ENCODE data around the gene WDFY4.

Gene WDFY4

DNA sequence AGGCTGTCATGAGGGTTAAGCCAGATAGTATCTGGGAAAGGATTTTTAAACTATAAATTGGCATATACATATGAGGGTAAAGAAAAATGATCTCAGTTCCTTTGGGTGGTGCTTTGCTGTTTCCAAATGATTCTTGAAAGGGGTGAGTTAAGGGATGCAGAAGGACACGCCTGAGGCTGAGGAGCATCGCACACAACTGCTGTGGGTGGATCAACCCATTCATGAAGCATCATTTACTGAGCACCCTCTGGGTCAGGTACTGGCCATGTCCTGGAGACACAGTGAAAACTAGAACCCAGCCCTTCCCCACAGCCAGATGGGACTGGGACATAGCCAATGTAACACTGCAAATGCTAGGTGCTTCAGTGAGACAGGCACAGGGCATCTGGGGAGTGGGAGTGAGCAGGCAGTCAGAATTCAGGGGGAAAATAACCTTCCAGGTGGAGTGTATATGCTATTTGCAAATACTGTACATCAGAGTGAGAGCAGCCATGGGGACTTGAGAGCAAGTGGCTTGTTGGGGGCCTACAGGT is 112.1 kb downstream of the WDFY4 start:
- DNase-seq, result no peak

DNA sequence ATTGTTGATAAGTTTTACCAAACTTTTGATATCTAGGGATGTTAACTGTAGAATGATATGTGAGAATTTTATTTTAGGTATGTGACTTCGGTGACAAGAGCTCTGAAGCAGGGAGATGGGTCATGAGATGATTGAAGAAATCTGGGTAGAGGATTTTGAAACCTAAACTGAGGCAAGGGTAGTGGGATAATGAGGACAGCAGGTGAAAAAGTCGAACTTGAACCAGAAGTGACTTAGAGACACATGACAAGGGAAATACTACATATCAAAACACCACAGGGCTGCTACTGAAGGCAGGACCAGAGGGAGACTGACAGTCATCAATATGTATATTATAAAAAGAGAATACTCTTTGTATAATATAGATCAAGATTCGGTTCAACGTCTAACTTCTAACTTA is 113.2 kb downstream of the WDFY4 start:
- no peak for DNase-seq

DNA sequence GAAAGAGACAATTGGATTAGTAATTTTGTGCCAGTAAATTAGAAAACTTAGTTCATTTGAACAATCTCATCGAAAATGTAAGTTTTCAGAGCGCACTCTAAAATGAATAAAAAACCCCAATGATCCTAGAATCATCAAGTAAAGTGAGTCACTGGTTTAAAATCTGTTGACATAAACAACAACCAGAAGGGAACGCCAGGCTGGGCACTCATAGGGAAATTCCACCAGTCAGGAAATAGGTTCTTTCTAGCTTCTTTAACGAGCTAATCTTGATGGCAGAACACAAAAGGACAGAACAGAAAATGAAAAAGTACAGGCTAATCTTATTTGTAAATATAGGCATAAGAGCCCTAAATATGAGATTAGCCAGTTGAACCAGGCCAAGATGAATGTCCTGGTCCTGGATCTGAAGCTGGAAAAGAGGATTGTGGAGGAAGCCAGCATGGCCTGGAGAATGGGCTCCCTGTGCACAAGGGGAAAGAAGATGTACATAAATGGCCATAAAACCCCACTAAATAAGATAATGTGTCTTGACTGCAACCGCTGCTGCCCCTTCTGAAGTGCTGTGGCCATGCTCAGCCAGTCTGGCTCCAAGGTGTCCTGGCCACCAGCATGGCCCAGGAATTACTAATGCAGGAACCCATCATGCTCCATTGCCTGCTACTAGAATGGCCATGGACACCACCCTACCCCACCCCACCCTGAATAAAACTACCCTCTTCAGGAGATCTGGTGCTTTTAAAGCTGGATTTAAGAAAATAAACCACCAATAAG is 114.0 kb downstream of the WDFY4 start:
- DNase-seq, result no peak

DNA sequence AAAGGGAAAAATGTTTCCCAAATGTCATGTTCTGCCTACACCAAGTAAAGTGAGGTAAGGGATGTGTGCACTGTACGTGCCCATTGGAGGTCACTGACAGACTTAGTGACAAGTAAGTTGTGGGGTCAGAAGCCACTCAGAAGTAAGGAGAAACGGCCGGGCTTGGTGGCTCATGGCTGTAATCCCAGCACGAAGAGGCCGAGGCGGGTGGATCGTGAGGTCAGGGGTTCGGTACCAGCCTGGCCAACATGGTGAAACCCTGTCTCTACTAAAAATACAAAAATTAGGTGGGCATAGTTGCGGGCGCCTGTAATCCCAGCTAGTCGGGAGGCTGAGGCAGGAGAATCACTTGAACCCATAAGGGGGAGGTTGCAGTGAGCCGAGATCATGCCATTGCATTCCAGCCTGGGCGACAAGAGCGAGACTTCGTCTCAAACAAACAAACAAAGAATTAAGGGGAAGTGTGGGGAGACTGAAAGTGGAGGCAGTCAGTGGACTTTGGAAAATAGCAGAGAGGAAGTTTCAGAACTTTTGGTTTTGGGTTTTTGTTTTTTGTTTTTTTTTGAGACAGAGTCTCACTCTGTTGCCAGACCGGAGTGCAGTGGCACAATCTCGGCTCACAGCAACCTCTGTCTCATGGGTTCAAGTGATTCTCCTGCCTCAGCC is 114.8 kb downstream of the WDFY4 start:
- no peak for DNase-seq

DNA sequence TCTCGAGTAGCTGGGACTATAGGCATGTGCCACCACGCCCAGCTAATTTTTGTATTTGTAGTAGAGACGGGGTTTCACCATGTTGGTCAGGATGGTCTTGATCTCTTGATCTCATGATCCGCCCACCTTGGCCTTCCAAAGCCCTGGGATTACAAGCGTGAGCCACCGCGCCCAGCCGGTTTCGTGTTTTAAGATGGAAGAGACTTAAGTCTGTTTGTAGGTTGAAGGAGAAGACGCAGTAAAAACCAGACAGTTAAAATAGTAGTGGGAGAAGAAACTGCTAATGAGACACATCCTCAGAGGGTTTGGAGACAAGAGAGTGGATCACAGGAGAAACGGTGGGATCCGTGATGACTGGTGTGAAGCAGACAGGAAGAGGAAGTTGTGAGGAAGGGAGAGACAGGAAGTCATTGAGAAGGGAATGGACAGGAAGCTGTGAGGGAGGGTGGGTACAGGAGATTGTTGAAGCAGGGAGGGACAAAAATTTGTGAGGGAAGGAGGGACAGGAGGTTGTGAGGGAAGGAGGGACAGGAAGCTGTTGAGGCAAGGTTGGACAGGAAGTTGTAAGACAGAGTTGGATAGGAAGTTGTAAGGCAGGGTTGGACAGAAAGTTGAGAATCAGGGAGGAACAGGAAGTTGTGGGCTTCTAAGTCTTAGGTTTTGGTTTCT is 115.5 kb downstream of the WDFY4 start:
- no peak for DNase-seq

DNA sequence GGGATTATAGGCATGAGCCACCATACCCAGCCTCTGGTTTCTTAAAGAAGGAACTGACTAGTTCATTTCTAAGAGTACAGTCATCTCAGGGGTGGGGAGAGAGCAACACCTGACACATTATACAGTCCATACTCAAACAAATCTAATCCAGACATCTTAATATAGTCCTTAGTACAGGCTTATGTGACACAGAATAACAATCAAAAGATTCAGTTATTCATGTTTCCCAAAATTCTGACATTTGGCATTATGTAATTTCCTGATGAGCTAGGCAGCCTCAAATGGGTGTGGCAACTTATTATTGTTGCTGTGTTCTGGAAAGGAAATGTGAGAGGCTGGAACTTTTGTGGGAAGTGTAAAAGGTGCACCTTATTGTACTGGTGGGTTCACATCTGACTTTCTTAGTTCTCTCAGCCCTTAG is 116.3 kb downstream of the WDFY4 start:
- no peak for DNase-seq

DNA sequence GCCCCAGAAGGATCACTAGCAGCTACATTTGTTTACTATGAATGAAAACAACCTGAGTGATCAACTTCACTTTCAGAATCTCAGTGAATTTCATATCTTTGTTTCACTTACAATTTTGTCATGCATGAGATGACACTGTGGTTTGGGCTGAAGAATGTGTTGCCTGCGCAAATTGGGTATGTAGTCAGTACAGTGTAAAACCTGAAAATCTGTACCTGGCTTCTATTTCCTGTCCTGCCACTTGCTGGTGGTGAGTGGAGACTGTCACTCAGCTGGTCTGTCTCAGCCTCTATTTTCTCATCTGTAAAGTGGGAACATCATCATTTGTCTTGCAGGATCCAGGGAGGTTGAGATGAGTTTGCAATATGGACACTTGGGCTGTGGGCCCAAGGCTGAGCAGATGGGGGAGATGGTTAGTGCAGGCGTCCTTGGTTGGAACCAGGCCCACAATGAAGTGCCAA is 118.0 kb downstream of the WDFY4 start:
- DNase-seq, result no peak

DNA sequence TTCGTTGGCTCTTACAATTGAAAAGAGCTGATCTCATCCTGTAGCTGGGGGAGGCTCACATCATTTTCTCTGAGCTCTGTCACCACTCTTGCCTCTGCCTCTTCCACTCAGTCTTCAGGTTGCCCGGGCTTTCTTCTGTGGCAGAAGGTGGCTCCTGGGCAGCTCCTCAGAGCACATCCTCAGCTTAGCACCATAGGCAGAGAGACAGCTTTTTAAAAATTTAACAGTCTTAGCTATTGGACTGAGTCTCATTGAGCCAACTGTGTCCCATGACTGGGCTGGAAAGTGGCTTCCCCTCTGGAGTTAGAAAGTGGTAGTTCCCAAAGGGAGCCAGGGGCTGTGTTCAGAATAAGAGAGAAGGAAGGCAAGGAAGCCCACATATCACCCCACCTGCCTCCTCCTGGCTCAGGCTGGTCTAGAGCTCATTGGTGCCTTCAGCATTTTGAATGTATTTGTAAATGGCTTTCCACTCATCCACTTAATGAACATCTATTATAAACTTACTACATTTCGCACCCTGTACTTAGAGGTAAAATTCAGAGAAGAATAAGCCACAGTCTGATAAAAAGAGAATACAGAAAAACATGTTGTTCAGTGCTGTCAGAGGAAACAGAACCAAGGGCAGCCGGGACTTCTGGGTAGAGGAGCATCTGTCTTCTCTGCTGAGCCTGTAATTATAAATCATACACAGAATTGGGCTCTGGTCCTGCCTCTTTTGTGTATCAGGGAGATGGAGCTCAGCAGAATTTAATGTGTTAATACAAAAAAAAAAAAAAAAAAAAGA is 119.3 kb downstream of the WDFY4 start:
- no peak for DNase-seq

DNA sequence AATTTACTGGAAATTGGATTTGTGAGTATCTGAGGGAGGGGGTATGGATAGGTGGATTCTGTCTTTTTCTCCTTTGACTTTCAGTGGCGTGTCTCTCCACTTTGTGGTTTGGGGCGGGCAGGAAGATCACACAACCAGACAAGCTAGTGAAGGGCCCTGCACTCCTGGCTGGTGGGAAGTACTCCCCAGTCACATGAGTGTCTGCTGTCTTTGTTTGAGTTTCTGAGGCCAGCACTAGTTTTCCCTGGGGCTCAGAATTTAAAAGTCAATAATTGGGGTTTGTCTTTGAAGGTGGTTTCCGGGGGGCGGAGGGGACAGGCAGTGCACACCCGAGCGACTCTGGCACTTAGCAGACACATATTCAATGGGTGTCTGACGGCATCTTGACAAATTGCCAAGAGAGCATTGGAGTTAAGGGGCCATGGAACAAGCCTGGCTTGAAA is 120.1 kb downstream of the WDFY4 start:
- no peak for DNase-seq

DNA sequence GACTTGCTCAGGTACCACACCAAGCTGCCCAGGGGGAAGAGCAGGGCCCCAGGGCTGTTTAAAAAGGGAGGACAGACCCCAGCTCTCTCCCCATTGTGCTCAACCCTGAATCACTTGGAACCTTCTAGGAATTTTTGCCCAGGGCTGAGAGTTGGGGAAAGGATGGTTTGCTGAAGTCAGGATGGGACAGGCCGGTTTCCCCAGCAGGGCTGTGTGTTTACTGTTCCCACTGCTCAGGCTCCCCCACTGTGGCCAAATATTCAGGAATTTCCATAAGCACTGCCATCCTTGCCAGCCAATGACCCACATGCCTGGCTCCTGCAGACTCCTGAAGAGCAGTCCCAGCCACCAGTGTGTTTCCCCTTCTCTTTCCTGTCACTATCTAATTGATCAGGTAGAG is 120.7 kb downstream of the WDFY4 start:
- DNase-seq, result no peak

DNA sequence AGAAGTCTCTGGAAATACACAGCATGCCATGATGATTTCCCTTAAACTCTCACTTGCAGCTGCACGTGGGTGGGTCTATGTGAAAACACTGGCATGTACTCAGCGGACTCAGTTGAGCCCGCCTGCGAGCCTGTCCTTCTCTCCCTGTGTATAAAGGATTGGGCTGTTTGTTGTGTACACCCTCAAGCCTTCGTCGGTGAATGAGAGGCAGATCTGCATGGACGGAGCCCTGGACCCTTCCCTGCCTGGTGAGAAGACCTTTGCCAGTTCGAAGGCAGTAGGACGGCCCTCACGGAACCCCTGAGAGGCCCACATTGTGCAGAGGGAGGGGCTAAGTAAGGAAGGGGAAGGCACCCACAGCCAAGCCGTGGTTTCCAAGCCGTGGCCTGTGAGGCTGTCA is 121.2 kb downstream of the WDFY4 start:
- DNase-seq, result no peak

DNA sequence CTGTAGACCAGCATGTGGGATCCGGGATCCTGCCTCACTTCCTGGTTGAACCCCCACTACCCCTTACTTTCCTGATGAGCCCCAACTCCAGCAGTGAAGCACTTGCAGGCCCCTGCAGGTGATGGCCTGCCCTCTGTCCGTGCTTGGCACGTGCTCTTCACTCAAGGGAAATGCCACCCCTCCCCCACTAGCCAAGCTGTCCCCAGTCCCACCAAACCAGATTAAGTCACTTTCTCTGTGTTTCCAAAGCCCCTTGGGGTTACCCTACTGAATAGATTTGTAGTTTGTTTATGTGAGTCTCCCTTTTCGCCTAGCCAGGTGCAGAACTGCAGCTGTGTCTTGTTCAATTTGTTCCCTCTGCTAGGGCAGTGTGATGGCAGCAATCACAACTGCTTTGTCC is 121.7 kb downstream of the WDFY4 start:
- DNase-seq, result no peak

DNA sequence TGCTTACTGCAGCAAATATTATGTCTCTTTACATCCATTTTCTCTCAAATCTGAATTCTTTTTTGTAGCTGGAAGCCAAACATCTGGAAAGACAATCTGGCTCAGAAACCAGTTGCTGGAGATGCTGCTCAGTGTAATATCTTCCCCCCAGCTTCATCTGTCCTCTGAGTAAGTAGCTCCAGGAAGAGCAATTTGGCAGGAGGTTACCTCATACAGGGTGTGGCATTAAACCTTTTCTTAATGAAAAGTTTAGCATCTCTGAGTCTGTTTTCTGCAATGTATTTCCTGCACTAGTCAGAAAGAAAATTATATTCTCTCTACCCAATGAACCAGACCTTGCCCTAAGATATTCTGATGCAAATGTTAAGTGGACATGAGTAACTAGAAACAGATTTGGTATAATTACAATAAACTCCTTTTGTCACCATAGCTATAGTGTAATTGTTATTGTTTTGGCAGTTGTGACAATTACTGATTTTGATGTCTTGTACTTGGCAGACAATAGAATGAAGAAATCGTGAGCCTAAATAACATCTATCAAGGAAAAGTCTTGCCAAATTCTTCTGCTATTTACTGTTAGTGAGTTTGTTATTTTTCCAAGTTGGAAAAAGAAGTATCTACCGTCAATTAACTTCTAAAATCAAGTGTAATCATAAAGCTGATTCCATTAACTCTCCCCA is 123.3 kb downstream of the WDFY4 start:
- DNase-seq, result no peak

DNA sequence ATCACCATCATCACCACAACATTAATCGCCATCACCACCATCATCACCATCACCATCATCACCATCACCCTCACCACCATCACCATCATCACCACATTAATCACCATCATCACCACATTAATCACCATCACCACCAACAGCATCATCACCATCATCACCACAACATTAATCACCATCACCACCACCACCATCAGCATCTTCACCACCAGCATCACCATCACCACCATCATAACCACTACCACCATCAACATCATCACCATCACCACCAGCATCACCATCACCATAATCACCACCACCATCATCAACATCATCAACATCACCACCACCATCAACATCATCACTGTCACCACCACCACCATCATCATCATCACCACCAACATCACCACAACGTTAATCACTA is 124.6 kb downstream of the WDFY4 start:
- no peak for DNase-seq

DNA sequence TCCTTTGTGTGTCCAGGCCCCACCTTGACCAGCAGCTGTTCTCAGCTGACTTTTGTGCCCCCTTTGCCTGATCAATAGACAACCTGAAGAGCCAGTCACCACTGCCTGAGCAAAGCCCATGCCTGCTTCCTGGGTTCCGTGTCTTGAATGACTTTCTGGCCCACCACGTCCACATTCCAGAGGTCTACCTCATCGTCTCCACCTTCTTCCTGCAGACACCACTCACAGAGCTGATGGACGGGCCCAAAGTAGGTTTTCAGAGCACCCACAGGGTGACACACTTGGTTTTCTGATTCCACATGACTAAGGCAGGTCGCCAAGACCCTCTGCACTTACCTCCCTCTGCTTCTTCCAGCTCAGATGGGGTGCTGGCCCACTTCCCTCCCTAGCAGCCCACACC is 126.8 kb downstream of the WDFY4 start:
- DNase-seq, result no peak

DNA sequence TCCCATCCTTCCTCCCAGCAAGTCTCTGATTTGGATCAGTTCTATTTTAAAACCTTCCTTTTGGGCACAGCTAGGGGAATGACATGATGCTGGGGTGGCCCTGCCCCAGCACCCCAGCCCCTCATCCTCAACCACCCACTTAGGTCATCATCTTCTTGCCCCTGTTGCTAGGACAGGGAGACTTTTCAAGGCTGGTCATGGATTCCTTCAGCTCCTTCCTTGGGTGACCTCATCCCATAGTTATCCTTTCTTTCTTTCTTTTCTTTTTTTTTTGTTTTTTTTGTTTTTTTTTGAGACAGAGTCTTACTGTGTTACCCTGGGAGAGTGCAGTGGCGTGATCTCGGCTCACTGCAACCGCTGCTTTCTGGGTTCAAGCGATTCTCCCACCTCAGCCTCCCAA is 127.2 kb downstream of the WDFY4 start:
- DNase-seq, result no peak

DNA sequence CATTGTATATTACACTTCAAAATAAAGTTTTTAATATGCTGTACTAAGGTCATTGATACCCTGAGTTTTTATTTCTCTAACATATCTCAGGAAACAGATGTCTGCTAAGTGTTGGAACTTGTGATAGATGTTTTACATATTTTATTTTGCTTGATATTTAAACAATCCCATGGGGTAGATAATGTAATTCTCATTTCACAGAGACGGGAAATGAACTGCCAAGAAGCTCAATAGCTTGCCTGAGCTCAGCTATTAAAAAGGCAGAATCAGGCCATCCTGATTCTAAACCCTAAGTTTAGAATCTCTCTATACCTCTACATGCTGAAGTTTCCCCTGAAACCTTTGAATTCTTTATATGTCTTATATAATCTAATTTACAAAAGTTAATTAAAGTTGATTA is 128.6 kb downstream of the WDFY4 start:
- no peak for DNase-seq

DNA sequence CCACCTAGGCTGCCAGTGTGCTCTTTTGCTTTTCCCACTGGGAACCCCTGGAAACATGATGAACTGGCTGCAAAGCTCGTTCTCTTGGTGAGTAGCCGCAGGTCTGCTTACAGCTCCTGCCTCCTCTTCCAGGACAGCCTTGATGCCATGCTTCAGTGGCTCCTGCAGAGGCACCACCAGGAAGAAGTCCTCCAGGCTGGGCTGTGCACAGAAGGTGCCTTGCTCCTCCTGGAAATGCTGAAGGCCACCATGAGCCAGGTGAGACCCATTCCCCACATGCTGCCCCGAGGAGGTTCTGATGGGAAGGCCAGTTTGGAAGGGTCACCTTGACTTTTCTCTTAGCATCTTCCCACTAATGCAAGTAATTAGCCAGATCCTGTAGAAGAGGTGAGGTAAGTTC is 129.2 kb downstream of the WDFY4 start:
- DNase-seq, result no peak

DNA sequence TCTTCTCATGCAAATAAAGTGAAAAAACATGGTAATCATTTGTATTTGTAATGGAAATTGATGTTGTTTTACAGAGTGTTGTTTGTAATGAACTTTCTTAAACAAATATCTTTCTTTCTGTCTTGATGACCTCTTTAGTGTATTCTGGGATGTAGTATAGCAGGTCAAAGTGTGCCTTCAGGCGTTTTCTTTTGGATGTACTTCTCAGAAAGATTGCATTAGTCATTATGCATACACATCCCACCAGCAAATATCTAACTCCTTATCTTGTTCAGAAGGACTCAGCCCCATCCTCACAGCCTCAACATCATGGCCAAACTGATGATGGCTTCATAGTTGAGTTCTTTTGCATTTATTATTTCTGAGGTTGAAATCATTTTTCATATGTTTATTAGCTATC is 130.3 kb downstream of the WDFY4 start:
- DNase-seq, result no peak

DNA sequence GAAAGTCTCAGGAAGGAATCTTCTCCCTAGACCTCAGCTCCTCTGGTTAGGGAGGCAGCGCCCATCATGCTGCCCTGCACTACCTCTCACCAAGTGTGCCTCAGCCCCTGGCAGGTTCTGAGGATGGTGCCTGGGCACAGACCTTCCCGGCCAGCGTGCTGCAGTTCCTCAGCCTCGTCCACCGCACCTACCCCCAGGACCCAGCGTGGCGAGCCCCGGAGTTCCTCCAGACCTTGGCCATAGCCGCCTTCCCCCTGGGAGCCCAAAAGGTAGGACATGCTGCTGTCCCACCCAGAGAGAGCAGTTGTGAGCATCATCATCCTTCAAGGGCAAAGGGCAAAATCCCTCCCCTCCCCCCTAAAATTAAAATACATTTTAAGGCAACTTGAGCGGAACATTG is 132.5 kb downstream of the WDFY4 start:
- DNase-seq, result no peak

DNA sequence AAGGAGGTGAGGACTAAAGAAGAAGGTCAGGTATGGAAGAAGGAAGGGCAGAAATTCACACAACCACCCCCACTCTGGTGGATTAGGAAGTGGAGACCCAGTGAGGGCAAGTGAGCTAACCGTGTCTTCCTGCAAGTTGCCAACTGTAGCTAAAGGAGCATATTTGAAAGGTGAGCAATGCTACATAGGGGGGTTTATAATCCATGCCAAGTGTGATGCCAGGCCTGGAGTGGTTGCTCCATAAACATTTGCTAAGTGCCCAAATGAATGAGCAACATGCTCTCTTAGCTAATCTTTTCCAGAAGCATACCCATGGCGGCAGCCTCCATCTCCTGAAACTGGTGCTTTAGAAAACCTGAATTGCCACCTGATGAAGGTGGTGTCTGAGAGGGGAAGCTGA is 133.4 kb downstream of the WDFY4 start:
- DNase-seq, result no peak

DNA sequence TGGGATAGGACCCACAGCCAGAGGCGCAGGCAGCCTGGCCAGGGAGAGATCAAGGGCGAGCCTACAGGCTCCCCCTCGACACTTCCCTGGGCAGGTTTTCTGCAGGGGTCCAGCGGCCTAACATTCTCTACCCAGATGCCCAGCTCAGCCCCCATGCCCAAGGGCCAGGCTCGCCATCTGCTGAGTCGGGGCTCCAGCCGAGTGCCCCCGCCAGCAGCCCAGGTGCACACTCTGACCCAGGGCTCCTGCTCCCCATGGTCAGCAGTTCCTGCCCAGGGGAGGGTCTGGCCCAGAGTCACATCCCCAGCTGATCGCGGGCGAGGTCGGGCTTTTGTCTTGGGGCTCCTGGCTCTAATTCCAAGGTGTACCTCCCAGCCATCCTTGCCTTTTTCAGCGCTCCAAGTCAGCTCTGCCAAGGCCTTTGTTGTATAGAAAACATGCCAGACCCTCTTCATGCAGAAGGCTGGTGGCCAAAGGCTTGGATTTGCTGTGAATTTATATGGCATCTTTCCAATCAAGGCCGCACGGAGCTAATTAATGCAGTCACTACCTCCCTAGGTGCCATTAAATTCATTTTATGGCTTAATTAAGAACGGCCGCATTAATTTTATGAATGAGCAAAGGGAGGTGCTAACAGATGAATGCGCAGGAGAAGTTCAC is 134.3 kb downstream of the WDFY4 start:
- no peak for DNase-seq
